A549 treated with DMSO at 1 μM for 4 hours (cell line): Measurements from ENCODE around the gene AMTN. TPM values are rescaled to one million over a fixed set of nuclear protein-coding genes. Genes with fewer than 3 reads are reported as not detected.

Experiments used
- total RNA-seq: library from RNA; stranded (reverse); fragments of 200-300 nt; extraction: Qiagen RNA extraction; gene quantifications from 5 replicates; pipeline ENCODE4 v1.2.3, GENCODE V29; 2022; ENCODE audit warnings: low read depth

The AMTN gene
- 0.09 to 0.22 TPM in 2 of 5 replicates, not detected in the others for total RNA-seq

GRCh38 chr4:70518269-70518668, at the start of gene AMTN:
AMTN (plus strand) TSS chr4:70518569; CDS start chr4:70518778, 209 bp downstream.

GRCh38 chr4:70471897-70472296, 46.5 kb upstream of the AMTN start, which contains the start of gene MUC7:
MUC7 (plus strand) TSS chr4:70472197; CDS start chr4:70474022, 1,825 bp downstream.

Other genes starting within 250 kb of the AMTN start
- gene CABS1, start 183.6 kb upstream of the AMTN start, total RNA-seq, result not detected in 5 replicates
- gene SMR3A, start 157.8 kb upstream of the AMTN start, total RNA-seq, result not detected in 5 replicates
- not detected in 5 replicates for gene SMR3B, start 135.4 kb upstream of the AMTN start, total RNA-seq
- gene OPRPN, start 120.6 kb upstream of the AMTN start, total RNA-seq, result not detected in 5 replicates
- not detected in 5 replicates for gene MUC7, start 46.4 kb upstream of the AMTN start, total RNA-seq
- not detected in 5 replicates for gene AMBN, start 73.7 kb downstream of the AMTN start, total RNA-seq
- gene ENAM, start 110.2 kb downstream of the AMTN start, total RNA-seq, result 0.01 TPM in 1 of 5 replicates, not detected in the others
- 0.07 to 0.16 TPM (median 0.10 TPM) in 3 of 5 replicates, not detected in the others for gene JCHAIN, start 147.9 kb downstream of the AMTN start, total RNA-seq
- gene UTP3, start 170.0 kb downstream of the AMTN start, total RNA-seq, result 34.1 to 51.2 TPM (median 38.6 TPM) in 5 replicates
- gene RUFY3, start 203.4 kb downstream of the AMTN start, total RNA-seq, result 6.7 to 9.9 TPM (median 7.3 TPM) in 5 replicates